G401 (cell line): Measurements from ENCODE around the gene CD99L2. TPM values are rescaled to one million over a fixed set of nuclear protein-coding genes. Genes with fewer than 3 reads are reported as not detected.

ENCODE experiments used
- DNase-seq: peaks from one replicate; pipeline ENCODE4 v3.0.0-alpha.2; 2015; ENCODE audit warnings: low spot score
- in situ Hi-C: cut with HindIII; loops from 2 replicates; pipeline ENCODE4 v1.10.0; 2016; ENCODE audit warnings: low sequenced_read_pairs, mixed read lengths
- total RNA-seq: library from RNA; depleted of rRNA; stranded (reverse); fragments of >200 nt; shearing (Covaris generic); gene quantifications from 2 replicates; pipeline ENCODE4 v1.2.3, GENCODE V29; 2014; rRNA removed

Gene CD99L2
- total RNA-seq, result 23.7 and 26.1 TPM in 2 replicates

DNA sequence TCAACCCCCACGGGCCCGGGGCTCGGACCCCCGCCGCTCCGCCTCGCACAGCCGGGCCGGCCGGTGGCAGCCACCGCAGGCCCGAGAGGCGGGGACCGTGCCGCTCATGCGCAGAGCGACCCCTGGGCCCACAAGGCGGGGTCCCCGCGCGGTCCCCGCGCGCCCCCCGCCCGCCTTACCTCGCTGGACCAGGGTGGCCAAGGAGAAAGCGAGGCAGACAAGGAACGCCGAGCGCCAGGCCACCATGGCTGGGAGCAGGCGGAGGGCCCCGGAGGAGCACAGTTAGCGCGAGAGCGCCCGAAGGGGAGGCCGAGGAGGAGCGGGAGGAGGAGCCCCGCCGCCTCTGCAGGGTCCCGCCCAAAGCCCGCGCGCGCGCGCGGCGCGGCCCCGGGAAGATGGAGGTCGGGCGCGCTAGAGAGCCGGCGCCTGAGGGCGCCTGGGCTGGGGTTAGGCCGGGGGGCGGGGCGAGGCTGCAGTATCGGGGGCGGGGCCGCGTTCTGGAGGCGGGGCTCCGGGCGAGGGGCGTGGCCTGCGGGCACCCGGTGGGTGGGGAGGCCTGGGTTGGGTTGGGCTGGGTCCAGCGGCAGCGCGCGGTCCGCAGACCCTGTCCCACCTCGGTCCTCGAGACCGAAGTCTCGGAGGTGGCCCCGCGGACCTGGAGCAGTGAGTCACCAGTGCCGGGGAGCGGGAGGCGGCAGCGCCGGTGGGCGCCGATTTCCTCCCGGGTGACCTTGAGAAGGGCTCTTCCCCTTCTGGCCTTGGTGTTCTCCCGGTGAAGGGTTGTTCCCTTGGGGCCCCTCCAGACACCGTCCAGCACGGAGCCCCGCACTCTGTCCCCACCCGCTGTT, at the start of gene CD99L2:
Gene CD99L2, minus strand, starts transcription at position 326 of the 848 bp plus-strand sequence. Its CDS starts 80 bp downstream, at position 246.
- in situ Hi-C loops, result no loop called here
- DNase-seq, result peak; percentile 80

DNA sequence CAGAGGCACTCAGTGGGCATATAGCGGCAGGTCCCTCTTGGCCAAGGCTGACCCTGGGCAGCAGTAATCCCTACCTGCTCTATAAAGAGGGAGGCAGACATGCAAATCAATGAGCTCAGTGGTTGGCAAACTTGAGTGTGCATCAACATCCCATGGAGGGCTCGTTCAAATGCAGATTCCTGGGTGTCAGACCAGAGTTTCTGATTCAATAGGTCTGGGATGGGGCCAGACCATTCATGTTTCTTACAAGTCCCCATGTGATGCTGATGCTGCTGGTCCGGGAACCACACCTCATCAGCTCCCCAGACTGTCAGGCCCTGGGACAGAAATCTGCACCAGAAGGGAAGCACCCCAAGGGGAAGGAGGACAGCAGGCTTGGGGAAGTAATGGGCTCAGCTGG, 45.8 kb upstream of the CD99L2 start:
- in situ Hi-C loops, result no loop called here
- DNase-seq, result no peak

DNA sequence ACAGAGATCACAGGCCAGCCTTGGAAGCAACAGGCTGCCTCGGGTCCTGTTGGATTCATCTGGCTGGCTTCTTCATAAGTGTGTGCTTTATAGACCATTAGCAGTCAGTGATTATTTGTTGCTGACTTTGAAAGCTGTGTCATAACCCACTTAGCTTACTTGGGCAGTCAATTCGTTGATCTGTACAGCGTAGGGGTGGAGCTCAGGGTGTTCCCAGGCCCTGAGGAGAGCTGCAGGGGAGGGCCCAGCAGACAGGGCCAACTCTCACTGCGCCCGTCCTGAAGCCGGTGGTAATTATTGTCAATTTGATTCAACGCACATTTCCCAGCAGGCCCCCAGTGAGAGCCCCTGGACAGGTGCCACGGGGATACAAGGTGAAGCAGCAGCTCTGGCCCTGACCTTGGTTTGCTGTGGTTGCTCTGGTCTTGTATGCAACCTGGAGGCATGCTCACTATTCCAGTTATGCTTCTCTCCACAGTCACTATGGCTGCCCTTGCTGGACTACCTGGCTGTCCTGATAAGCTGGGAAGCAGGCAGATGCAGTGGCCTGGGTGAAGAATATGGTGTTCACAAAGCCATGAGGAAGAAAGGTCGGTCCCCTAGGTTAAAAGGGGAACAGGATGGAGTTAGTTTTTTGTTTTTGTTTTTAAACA, 44.6 kb upstream of the CD99L2 start:
- no peak for DNase-seq
- in situ Hi-C loops, result no loop called here

DNA sequence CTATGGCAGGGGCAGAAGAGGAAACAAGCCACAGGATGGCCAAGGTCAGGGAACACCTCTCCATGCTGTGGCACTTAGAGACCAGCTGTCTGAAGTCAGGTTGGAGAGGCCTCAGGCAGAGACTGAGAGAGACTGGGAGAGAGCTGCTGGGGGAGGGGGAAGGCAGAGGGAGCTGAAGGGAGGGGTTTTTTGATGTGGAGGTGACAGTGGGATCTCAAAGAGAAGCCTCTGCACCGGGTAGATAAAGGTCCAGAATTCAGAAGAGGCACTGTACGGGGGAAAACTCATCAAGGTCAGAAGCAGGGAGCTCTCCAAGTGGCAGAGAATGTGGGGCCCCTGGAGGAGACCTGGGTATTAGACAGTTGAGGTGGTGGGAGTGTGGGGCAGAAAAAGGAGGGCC, 43.1 kb upstream of the CD99L2 start:
- in situ Hi-C loops, result no loop called here
- no peak for DNase-seq

- DNase-seq, result no peak
- in situ Hi-C loops, result no loop called here
Observed at GRCh38 chrX:150940844-150941495, 42.5 kb upstream of the CD99L2 start.

DNA sequence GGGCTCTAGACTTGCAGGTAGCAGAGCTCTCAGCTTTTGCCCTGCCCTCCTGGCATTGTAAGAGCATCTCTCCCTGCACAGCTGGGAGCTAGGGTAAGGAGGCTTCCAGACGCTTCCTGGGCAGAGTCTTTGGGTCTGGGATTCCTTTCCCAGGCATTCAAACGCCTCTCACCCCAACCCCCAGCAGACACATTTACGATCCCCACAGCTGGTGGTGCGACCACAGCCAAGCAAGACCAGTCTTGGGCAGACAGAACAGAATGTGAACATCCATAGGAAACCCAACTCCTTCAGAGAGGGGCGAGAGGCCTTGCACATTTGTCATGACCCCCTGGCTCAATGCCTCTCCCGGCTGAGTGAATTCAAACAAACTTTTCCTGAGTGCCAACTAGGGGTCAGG, 38.1 kb upstream of the CD99L2 start:
- DNase-seq, result no peak
- in situ Hi-C loops, result no loop called here

- in situ Hi-C loops, result no loop called here
- DNase-seq, result peak; percentile 50
Observed at GRCh38 chrX:150935467-150935866, 37.0 kb upstream of the CD99L2 start.

DNA sequence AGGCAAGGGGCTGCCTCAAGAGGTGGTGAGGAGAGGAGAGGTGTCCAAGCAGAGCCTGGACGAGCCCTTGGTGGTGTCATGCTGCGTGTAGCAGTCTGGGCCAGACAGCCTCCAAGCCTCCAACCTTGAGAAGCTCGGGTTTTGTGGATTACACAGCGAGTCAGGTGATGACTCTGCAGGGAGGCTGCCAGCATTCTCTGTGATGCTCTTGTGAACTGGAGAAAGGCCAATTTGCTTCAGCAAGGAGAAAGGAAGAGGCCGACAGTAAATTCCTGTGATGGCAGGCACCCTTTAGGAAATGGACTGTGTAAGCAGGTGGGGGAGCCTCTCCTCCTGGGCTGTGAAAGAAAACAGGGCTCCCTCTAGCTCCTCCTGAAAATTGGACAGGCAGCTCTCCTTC, 36.0 kb upstream of the CD99L2 start:
- in situ Hi-C loops, result no loop called here
- DNase-seq, result peak; percentile 79

DNA sequence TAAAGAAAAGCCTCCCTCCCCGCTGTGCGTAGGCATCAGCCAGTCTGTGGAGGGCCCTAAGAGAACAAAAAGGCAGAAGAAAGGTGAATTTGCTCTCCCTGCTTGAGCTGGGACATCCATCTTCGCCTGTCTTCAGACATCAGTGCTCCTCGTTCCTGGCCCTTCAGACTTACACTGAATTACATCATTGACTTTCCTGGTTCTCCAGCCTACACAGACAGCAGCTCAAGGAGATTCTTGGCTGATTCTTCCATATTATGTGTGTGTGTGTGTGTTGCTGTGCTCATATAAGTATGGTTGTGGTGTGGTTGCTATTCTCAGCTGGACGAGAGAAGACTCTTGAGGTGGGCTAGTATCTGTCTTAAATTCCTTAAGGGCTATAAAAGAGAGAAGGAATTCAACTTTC, 35.5 kb upstream of the CD99L2 start:
- in situ Hi-C loops, result no loop called here
- DNase-seq, result no peak

- in situ Hi-C loops, result no loop called here
- no peak for DNase-seq
Observed at GRCh38 chrX:150929058-150929457, 30.6 kb upstream of the CD99L2 start.

DNA sequence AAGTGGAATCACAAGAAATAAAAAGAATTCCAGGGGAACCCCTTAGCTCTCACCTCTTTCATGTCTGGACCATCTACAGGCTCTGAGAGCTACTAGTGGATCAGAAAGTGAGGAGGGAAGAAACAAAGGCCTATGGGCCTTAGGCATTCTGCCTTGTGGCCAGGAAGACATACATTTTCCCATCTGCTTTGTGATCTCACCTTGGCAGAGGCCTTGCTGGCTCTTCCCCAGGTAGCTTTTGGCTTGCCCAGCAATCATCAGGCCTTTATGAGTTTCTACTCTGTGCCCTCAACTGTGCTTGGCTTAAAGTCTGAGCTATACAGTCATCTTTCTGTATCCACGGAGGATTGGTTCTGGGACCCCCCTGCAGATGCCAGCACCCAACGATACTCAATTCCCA, 28.3 kb upstream of the CD99L2 start:
- peak; percentile 66 for DNase-seq
- in situ Hi-C loops, result no loop called here

- in situ Hi-C loops, result no loop called here
- no peak for DNase-seq
Observed at GRCh38 chrX:150926304-150926703, 27.8 kb upstream of the CD99L2 start.

DNA sequence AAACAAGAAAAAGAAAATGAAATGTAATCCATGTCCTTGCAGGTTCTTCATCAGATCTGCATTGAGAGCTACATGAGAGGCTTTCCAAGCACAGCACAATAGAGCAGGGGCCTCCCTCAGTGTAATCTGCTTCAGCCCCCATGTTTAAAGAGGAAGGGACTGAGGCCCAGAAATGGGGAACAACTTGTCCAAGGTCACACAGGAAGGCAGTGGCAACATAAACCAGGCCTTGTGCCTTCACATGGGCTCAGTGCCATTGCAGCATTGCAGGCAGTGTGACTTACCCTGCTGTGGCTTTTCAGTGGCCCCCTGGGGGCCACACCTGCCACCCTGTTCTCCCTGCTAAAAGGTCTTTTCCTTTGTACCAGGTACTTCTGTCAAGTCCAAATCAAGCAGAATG, 20.9 kb upstream of the CD99L2 start:
- in situ Hi-C loops, result no loop called here
- DNase-seq, result no peak

DNA sequence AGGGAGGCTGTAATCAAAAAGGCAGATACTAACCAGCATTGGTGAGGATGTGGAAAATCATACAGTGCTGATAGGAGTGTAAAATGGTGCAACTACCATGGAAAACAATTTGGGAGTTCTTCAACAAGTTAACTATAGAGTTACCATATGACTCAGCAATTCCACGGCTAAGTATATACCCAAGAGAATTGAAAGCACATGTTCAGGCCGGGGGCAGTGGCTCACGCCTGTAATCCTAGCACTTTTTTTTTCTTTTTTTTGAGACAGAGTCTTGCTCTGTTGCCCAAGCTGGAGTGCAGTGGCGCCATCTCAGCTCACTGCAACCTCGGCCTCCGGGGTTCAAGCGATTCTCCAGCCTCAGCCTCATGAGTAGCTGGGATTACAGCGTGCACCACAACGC, 15.0 kb upstream of the CD99L2 start:
- DNase-seq, result no peak
- in situ Hi-C loops, result no loop called here

DNA sequence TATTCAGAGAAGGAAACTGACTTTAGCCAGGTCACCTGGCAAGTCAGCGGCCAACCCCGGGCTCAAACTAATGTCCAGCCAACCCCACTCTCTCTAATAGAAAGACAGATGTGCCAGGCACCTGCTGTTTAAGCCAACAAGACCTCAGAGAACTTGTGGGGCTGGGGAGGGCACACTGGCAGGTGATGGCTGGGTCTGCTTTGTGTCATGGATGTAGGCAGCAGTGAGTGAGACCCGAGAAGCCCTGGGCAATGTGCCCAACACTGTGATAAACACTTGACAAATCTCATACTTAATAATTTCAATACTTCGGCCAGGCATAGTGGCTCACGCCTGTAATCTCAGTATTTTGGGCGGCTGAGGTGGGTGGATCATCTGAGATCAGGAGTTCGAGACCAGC, 9.0 kb upstream of the CD99L2 start:
- DNase-seq, result no peak
- in situ Hi-C loops, result no loop called here

GRCh38 chrX:150906694-150907093, 8.2 kb upstream of the CD99L2 start:
- DNase-seq, result no peak
- in situ Hi-C loops, result no loop called here

DNA sequence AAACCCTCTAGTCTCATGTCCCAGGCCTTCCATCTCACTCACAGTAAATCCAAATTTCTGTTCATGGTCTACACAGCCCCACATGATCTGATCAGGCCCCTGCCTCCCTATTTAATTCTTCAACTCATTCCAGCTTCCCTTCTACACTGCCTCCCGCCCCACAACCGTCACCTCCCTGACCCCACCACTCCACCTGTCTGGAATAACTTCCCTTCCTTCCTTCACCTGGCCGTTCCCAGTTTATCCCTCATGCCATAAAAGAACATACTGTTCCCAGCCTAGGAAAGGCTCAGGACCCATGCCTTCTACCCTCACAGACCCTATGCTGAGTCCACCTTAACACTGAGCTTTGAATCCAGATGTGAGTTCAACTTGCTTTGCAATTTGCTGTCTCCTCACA, 6.8 kb upstream of the CD99L2 start:
- in situ Hi-C loops, result no loop called here
- no peak for DNase-seq

GRCh38 chrX:150903110-150903508, 4.6 kb upstream of the CD99L2 start:
- DNase-seq, result no peak
- in situ Hi-C loops, result no loop called here

DNA sequence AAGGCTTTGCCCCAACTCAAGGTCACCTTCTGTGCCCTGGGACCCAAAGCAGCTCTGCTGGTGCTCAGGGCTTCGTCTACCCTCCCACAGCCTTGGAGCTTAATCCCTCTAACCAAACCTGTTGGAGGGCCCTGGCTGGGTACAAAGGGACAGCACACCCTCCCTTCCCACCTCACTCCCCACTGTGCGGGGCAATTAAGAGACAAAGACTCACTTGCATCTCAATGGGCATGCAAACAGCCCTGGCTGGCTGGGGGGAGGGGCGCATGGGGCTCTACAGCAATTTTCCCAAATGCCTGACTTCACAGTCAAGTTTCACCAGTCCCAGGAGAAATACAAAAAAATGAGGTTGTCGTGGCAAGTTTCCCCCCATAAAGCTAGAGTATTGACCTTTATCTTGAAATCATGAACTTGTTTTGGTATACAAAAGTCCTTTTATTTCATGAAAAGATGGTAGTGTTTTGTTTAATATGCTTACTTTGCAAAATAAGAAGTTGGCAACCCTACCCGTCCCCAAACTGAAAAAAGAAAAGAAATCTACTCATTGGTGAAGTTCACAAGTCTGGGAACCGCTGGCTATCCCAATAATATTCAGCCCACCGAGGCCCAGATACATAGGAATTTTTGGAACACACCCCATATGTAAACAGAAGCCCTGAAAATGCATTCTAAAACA, 4.1 kb upstream of the CD99L2 start:
- in situ Hi-C loops, result no loop called here
- no peak for DNase-seq
